ENCODE data around the gene CNGA4.
"Not testable (repeated sequence)": the region's sequence is repeated elsewhere in the genome, so short reads cannot be mapped to it uniquely, and the experiment has no call there.

CNGA4 gene

DNA sequence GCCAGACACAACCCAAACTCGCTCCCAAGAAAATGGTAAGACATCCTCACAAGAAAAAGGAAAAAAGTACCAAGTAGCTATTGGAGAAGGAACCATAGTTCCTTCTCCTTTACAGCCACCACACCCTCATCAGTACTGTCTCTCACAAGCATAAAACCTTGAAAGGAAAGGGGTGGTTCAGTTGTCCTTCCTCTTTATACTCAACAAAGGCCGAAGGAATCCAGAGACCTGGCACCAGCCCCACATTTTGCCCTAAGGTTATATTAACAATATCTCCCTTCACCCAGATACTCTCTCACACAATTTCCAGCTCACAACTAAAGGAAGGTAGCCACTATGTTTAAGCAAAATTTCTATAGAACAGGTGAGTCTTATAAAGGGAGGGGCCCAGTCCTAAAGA, 13.0 kb upstream of the CNGA4 start:
- DNase-seq, result no peak

DNA sequence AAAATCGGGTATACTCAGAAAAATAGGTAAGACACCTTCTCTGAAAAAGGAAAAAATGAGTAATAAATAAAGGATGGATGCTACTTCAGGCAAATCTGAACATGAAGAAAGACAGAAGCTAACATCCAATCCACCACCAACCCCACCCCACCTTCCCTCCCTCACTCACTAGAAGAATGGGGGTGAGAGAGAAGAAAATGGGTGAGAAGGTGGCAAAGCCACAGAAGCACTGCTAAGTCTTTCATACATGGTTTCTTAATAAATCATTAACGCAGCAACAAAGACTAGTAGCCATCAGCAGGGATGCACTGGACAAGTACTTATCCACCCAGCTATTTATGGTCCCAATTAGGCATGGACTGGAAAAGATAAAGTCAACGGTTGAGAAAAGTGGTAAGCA, 10.4 kb upstream of the CNGA4 start:
- DNase-seq, result no peak

DNA sequence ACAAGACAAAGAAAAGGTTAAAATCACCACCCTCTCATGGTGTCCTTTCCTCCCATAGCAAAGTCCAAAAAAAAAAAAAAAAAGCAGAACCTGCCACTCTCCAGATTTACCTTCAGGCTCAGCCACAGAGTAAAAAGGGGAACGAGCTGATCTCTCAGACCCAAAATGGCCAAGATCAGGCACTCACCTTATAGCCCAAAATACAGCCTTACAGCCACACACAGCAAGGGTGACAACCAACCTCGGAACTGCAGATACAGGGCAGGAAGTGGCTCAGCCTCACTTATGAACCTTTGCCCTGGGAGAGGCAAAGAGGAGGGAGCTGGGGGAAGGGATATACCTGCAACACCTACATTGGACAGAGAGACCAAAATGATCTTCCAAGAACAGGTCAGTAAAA, 9.0 kb upstream of the CNGA4 start:
- DNase-seq, result peak; percentile 14

DNA sequence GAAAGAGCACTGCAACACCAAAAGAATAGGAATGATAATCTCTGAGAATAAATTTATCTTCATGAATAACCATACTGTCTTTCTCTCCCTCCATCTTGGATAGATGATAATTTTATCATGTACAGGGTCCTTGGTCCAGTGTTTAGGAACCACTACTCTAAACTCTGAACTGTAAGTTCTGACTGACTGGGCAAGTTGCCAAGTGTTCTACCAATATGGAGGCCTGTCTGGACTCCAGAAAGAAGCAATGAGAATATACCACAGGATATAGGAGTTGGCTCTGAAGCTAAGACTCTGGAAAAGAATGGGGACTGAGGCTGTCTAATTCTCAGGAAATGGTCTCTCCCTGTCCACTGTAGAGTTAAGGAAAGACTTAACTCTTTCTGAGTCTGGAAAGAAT, 6.0 kb upstream of the CNGA4 start:
- DNase-seq, result no peak

DNA sequence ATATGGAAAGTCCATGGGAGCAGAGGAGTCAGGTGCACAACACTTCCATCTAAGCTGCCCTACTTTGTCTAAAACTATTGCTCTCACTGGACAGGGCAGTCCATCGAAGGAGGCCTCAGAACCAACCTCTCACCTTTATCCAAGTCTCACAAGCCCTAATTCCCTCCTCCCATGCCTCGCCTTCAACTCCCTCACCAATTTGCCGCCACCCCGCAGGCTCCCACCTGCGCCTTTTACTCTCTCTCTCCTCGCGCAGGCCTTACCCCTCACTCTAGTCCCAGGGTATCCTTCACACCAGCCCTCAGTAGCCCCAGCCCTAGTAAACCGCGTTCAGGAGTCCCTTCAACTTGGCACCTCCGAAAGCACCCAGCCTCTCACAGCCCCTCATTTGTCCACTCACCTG, 4.9 kb upstream of the CNGA4 start:
- DNase-seq, result no peak

DNA sequence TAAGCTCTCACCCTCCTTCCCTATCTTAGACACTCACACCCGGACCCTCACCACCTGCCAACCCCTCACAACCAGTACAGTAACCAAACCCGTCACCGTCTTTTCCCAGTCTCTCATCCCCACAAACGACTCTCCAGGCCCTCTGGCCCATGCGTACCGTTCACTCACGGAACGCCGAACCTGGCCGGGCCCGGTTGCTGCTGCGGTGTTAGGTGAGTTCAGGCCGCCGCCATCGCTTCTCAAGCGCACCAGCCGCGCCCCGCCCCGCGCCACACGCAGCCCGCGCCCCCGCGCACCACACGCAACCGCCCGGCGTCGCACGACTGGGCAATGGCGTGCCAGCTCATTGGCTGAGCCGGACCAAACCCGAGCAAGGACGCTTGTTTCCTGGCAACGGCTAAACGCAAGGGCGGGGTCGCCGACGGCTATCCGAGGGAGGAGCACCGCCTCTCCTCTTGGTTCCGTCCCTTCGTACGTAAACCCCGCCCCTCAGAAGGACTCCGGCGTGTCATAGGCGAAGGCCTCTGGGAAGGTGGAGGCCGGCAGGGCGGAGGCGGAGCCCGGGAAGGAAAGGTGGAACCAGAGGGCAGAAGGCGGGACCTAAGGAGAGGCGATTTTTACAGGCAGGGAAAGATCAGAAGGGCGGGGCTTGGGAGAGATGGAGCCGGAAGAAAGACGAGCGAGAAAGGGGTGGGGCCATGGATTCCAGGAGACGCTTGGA, 4.3 kb upstream of the CNGA4 start, which contains the start of gene FHIP1B:
TSS of gene FHIP1B (minus strand) at position 250 of the 721 bp plus-strand sequence. CDS start 10,120 bp downstream, outside the sequence.
- DNase-seq, result peak; percentile 99

- DNase-seq, result no peak
Observed at GRCh38 chr11:6237266-6237665, 1.6 kb upstream of the CNGA4 start.

DNA sequence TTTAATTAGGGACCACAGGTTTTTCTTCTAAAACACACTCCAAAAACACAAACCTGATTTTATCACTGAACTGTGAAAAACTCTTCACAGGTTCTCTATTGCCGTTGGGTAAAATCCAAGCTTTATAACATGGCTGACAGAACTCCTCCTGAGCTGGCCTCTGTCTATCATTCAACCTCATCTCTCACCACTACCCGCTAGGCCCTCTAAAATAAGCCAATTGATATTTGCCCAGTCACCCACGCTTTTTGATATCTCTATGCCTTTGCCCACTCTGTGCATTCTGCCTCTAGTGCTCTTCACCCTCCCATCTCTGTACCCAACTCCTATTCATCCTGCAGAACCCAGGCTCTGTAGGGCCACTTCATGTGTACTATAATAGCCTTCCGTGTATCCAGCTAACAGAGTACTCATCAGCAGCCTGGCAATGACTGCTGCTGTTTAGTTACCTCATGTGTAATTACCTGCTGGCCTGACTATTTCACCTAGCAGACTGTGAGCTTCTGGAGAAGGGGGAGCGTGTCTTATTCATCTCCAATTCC, 1.1 kb upstream of the CNGA4 start:
- no peak for DNase-seq

- no peak for DNase-seq
Observed at GRCh38 chr11:6240139-6240538, 1.2 kb downstream of the CNGA4 start.

- no peak for DNase-seq
Observed at GRCh38 chr11:6240781-6241180, 1.9 kb downstream of the CNGA4 start.

- no peak for DNase-seq
Observed at GRCh38 chr11:6241316-6241715, 2.4 kb downstream of the CNGA4 start.

- DNase-seq, result no peak
Observed at GRCh38 chr11:6245536-6245935, 6.6 kb downstream of the CNGA4 start.

DNA sequence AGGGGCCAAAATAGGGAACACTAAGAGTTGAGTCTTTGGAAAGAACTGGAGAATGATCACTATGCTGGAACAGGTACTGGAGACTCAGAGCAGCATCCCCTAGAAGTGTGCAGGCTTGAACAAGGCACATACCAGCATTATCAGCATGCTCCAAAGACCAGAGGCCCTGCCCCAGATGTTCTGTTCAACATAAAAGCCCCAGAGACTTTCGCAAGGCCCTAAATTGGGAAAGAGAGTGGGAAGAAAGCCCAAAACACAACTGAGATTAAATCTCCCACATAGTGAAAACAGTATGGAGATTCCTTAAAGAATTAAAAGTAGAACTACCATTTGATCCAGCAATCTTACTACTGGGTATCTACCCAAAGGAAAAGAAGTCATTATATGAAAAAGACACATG, 9.4 kb downstream of the CNGA4 start:
- DNase-seq, result no peak

- DNase-seq, result not testable (repeated sequence)
Observed at GRCh38 chr11:6248897-6249296, 10.0 kb downstream of the CNGA4 start.

GRCh38 chr11:6249770-6250555, 11.1 kb downstream of the CNGA4 start:
- no peak for DNase-seq

DNA sequence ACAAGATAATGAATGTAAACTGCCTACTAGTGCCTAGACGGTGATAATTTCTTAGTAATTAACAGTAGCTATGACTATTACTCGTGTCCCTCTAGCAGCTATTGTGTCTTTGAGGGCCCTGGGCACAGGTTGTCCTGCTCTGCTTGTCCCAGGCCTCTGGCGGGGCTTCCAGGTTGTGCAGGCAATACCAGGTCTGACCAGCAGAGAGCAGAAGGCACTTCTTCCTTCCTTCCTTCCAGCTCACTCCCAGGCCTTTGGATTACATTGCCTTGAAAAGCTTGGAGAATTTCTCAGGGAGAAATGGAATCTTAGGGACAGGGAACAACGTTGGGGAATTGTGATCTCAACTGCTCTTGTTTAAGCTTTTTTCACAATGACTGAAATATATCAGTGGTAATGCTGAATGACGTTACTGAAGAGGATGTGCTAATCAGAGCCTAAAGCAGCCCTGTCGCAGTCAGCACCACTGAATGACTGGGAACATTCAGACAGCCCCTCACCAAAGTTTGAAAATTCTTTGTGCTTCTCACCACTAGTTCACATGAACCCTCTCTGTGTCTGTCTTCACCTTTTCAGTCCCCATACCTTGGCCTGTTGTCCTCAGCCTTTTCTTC, 12.3 kb downstream of the CNGA4 start:
- DNase-seq, result peak; percentile 60

DNA sequence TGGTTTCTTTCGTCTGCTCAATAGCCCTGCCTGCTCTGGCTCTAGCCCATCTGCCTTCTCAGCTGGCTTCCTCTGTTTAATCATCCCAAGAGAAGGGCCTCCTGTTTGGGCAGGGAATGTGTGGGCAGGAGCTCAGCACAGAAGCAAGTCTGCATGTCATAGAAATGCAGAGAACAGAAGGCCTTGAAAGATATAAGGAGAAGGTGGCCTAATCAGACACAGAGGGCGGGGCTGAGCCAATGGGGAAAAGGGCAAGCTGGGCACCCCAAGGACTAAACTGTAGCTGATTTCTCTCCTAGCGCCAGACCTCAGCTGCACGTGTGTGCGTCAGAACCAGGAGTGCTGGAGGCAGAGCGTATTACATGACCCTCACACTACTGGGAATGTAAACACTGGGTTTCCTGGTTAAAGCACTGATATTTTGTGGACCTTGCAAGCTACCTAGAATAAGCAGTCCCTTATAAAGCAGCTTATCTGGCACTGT, 13.1 kb downstream of the CNGA4 start:
- DNase-seq, result no peak

- no peak for DNase-seq
Observed at GRCh38 chr11:6253197-6253596, 14.3 kb downstream of the CNGA4 start.

DNA sequence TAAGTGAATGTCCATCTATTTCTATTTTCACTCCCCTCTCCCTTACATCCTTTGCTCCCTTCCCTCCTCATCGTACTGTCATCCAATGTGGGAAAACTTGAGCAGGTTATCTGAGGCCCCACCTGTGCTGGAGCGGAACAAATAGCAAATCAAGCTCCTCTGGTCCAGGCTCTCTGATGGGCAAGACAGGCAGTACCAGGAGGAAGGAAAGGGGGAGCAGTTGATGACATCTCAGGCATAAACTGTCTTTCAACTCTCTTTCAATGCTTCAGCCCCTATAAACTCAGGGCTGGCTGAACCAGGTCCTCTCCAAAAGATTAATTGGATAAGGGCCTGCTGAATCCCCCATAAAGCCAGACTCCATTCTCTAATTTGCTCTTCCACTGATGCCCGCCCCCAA, 19.3 kb downstream of the CNGA4 start:
- no peak for DNase-seq

GRCh38 chr11:6258571-6259081, 19.7 kb downstream of the CNGA4 start:
- DNase-seq, result no peak

DNA sequence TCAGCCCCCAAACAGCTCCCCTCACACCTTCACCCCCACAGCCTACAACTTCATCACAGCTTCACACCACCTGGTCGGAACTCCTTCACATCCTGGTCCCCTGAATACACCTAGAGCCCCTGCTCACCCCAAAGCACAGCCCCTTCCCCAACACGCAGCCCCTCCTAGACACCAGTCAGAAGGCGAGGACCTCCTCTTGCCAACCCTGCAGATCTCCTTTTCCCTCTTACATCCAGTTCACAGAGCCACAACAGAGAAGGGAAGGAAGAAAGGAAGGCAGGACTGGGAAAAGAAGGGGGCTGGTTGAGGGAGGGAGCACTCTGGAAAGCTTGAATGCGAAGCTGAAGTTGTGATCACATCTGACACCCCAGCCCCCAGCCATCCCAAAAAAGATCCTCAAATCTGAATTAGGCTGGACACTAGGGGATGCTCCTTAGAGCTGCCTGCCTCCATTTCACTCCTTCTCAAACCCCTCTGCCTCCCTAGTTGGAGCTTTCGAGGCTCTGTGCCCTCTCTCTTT, 21.4 kb downstream of the CNGA4 start:
- DNase-seq, result no peak

- DNase-seq, result no peak
Observed at GRCh38 chr11:6263662-6264061, 24.8 kb downstream of the CNGA4 start.

- no peak for DNase-seq
Observed at GRCh38 chr11:6268820-6269219, 29.9 kb downstream of the CNGA4 start.

All from CD4-positive, alpha-beta T cell treated with Interleukin-17A for 4 hours (primary cell).